ENCODE results near the gene PMPCA. TPM values are rescaled to one million over a fixed set of nuclear protein-coding genes. Genes with fewer than 3 reads are reported as not detected.

Gene PMPCA, protein sequence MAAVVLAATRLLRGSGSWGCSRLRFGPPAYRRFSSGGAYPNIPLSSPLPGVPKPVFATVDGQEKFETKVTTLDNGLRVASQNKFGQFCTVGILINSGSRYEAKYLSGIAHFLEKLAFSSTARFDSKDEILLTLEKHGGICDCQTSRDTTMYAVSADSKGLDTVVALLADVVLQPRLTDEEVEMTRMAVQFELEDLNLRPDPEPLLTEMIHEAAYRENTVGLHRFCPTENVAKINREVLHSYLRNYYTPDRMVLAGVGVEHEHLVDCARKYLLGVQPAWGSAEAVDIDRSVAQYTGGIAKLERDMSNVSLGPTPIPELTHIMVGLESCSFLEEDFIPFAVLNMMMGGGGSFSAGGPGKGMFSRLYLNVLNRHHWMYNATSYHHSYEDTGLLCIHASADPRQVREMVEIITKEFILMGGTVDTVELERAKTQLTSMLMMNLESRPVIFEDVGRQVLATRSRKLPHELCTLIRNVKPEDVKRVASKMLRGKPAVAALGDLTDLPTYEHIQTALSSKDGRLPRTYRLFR
- total RNA-seq: 15.1 TPM
- 43.7 TPM for polyA plus RNA-seq

DNA sequence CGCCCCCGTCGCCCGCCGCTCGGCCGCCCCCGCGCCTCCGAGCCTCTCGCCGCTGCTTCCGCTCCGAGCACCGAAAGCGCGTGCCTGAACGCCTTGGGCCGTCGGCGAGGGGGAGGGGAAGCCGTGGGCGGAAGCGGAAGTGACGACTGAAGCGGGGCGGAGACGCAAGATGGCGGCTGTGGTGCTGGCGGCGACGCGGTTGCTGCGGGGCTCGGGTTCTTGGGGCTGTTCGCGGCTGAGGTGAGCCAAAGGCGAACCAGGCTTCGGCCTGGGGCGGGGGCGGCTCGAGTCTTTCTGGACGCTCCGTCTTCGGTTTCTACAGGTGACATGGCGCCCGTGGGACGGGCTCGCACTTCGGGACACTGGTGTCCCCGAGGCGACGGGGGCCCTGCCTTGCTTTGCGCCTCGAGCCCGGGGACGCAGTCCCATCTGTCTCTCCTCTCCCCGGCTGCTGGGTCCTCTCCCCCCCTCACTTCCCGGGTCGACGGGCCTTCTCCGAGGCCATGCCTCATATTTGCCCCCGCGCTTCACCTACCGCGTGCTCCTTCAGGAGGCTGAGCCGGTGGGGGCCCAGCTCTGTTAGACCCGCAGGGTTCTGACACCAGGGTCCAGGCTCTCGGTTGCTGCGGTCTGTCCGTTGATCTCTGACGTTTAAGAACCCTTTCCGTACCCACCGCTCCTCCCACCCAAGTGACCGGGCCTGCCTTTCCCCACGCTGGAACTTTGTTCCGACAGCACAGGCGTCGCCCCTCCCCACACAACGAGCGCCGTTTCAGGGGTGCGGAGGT, at the start of gene PMPCA, which contains the start of gene ENTR1:
TSS of gene PMPCA (plus strand) at position 159 of the 788 bp plus-strand sequence. CDS start at position 170, 11 bp downstream.
TSS of gene ENTR1 (minus strand) at position 115 of the 788 bp plus-strand sequence. CDS start 217 bp downstream, outside the sequence.
- peak; percentile 73 for DNase-seq (ENCODE audit: extremely low spot score)
- under 1% methylated on average over 83 of the region's 83 CpGs for WGBS
- Histone ChIP-seq H3K4me1 (ENCODE audit: insufficient read depth) (no peaks in the 10 kb centered on the region), H3K36me3 (ENCODE audit: insufficient read depth) (peaks cover 4% of the 10 kb centered on the region), H3K27ac (ENCODE audit: low read depth) (peak within 1 kb of the TSS; percentile 92), H3K4me3 (ENCODE audit: low read depth, low read length) (peak within 1 kb of the TSS; percentile 91)

DNA sequence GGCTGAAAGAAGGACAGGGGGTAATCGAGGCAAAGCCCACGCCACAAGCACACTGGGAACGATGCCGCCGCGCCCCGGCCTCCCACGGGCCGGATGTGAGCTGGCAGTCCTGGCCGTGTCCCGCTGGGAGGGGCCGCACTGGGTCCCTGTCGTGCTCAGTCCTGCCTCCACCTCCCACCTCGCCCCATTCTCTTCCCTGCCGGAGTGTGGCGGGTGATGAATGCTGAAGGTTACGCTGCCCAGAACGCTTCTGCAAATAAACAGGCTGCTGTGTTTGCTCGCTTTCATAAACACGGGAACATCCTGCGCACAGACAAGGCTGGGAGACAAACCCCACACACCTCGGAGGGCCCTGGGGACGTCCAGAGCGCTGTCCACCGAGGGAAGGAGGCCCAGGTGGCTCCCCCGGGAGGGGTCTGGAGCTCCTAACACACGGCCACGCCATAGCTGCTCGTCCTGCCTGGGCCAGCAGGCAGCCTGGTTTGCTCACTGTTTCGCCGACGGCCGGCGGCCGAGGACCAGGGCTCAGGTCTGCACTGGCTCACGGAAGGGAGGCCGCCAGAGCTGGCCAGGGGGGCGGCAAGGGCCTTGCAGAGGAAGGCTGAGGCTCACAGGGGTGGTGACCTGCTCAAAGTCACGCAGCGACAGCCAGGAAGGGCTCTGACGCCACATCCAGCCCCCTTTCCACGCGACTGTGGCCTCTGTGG, 49.3 kb upstream of the PMPCA start:
- H3K36me3 ChIP-seq (ENCODE audit: insufficient read depth): no peaks in the 10 kb centered on the region
- no peak overlapping the region for H3K4me3 ChIP-seq (ENCODE audit: low read depth, low read length)
- no peak for DNase-seq (ENCODE audit: extremely low spot score)
- no peaks in the 10 kb centered on the region for H3K4me1 ChIP-seq (ENCODE audit: insufficient read depth)
- WGBS: 53% methylated on average over 43 of the region's 43 CpGs
- peak overlapping the region; percentile 2 for H3K27ac ChIP-seq (ENCODE audit: low read depth)

DNA sequence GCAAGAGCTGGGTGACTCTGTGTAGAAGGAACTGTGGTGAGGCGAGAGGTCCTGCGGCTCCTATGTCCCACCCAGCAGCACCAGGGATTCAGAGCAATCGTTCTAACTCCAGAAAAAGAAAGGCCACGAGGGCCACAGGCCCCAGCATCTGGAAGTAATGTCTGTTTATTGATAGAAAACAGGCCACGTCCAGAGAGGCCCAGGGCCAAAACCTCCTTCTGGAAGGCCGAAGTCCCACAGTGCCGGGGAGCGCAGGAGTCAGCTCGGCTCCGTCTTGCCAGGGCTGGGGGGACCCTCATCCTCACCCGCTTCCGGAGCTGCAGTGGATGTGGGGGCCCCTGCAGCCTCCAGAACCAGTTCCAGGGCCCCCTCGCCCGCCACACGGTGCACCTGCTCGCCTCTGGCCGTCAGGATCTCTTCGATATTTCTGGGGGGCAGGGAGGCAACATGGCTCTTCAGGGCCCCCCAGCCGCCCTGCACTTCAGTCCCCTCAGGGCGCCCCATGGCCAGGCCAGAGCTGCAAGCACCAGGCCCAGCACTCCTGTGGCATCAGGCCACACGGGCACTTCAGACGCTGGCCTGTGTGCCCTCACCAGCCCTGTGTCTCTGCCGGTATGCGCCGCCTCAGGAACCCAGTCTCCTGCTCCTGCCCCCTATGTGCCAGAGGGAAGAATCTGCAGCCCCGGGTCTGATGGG, 48.6 kb upstream of the PMPCA start:
- no peaks in the 10 kb centered on the region for H3K4me1 ChIP-seq (ENCODE audit: insufficient read depth)
- no peaks in the 10 kb centered on the region for H3K36me3 ChIP-seq (ENCODE audit: insufficient read depth)
- no peak overlapping the region for H3K27ac ChIP-seq (ENCODE audit: low read depth)
- H3K4me3 ChIP-seq (ENCODE audit: low read depth, low read length): no peak overlapping the region
- WGBS: 62% methylated on average over 26 of the region's 26 CpGs
- no peak for DNase-seq (ENCODE audit: extremely low spot score)

DNA sequence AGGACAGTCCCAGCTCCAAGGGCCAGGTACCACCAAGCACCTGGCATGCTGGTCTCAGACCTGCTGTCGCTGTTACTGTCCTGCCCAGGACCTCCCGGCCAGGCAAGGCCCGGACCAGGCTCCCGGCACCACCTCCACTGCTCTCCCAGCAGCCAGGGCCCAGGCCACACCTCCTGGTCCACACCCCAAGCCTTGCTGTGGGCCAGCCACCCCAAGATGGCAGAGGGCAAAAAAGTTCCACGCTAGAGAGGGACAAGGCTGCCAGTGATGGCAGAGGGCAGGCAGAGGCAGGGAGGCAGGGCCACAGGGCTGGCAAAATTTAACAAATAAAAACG, 48.0 kb upstream of the PMPCA start:
- no peak for DNase-seq (ENCODE audit: extremely low spot score)
- H3K36me3 ChIP-seq (ENCODE audit: insufficient read depth): no peaks in the 10 kb centered on the region
- no peak overlapping the region for H3K27ac ChIP-seq (ENCODE audit: low read depth)
- no peaks in the 10 kb centered on the region for H3K4me1 ChIP-seq (ENCODE audit: insufficient read depth)
- 87% methylated on average over 6 of the region's 6 CpGs for WGBS
- H3K4me3 ChIP-seq (ENCODE audit: low read depth, low read length): no peak overlapping the region

DNA sequence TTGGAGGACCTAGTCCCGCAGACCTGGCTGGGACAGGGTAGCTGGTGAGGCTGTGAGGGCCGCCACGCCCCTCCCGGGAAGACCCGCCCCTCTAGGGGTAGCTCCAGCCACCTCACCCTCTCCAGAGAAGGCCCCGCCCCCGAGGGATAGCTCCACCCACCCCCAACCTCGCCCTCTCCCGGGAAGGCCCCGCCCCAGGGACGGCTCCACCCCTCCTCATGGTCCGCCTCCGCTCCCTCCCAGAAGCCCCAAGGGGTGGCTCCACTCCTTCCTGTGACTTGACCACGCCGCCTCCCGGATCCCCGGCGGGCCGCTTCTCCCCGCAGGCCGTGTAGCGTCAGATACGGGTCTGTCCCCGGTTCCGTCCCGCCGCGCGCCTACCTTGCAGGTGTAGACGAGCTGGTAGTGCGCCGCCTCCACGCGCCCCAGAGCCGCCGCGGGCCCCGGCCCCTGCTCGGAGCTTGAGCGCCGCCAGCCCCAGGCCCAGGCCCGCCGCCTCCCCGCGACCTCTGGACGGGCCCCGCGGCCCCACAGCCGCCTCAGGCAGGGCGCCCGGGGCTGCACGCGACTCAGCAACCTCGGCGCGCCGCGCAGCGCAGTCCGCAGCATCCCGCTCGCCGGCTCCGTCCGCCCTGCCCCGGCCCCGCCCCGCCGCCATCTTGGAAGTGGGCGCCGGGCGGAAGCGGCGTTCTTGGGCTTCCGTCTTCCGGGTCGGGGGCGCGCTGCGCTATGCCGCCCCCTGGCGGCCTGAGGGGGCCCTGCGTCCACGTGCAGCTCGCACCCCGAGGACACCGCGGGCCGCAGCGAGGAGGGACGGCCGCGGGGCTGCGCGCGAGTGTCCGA, 47.1 kb upstream of the PMPCA start, which contains the start of gene DNLZ:
TSS of gene DNLZ (minus strand) at position 639 of the 843 bp plus-strand sequence. CDS start at position 609, 30 bp downstream.
- Histone ChIP-seq H3K4me1 (ENCODE audit: insufficient read depth) (no peaks in the 10 kb centered on the region), H3K36me3 (ENCODE audit: insufficient read depth) (no peaks in the 10 kb centered on the region), H3K4me3 (ENCODE audit: low read depth, low read length) (peak within 1 kb of the TSS; percentile 80), H3K27ac (ENCODE audit: low read depth) (peak within 1 kb of the TSS; percentile 79)
- peak; percentile 77 for DNase-seq (ENCODE audit: extremely low spot score)
- WGBS: 1% methylated on average over 97 of the region's 97 CpGs

DNA sequence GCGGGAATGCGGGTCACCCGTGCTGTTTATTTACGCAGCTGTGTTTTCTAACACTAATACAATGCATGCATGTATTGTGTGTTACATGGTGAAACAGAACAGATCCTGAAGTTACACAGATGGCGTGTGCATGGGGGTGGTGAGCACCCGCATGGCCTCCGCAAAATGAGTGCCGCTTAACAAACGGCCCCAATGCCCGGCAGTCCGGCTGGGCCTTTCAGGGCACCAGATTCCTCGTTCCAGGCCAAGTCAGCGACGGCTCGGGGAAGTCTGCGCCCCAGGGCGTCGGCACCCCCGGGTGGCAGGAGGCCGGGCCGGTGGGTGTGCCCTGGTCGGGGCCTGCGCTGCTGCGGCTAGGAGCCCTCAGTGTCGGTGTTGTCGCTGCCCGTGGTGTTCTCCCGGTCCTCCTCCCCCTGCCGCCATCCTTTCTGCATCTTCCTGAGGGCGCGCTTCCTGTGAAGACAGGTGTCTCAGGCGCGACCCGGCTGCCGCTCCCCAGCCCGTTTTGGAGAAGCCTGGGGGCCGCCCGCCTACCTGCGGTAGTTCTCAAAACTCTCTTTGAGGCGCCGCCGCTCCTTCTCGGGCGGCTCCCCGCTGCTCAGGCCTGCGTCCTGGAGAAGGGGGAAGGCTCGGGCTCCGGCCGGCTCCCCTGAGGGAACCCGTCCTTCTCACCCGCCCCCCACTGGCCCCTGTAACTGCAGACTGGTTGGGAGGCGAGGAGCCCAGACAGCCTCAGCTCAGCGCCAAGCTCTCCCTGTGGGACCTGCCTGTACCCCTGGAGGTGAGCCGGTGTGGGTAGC, 46.3 kb upstream of the PMPCA start:
- Histone ChIP-seq H3K27ac (ENCODE audit: low read depth) (no peak overlapping the region), H3K4me3 (ENCODE audit: low read depth, low read length) (no peak overlapping the region), H3K36me3 (ENCODE audit: insufficient read depth) (no peaks in the 10 kb centered on the region), H3K4me1 (ENCODE audit: insufficient read depth) (no peaks in the 10 kb centered on the region)
- 30% methylated on average over 54 of the region's 54 CpGs for WGBS
- no peak for DNase-seq (ENCODE audit: extremely low spot score)

DNA sequence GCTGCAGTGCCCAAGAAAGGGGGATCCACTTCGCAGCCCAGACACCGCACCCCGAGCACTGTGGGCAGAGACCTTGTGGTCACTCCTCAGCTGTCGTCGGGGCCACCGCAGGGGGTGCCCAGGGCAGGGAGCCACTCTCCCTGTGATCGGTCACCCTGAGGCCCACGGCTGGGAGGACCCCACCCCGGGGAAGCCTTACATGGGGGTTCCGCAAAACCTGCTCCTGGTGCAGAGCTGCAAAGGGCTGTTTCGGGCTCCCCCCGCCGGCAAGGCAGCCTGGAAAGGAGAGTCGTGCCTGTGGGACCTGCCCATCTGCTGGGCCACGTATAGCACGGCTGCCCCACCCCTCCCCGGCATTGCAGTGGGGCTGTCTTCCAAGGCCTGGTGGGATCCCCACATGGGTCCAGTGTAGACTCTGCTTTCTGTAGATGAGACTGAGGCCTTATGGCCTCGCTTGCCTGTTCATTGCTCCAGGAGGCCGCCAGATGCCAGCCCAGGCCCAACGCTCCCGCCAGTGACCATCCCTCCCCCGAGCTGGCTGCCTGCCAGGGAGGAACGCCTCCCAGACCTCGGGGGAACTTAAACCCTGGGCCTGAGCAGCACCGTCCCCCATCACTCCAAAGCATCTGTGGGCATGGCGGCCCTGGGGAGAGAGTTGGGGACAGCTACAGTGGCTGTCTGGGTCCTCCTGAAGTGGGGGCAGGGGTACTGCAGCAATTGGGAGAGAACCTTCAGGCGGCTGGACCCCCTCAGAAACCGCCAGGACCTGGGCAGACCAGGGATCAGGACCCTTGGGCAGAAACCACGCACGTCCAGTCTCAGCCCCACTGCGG, 45.3 kb upstream of the PMPCA start:
- 68% methylated on average over 31 of the region's 31 CpGs for WGBS
- no peak overlapping the region for H3K27ac ChIP-seq (ENCODE audit: low read depth)
- no peaks in the 10 kb centered on the region for H3K36me3 ChIP-seq (ENCODE audit: insufficient read depth)
- no peak overlapping the region for H3K4me3 ChIP-seq (ENCODE audit: low read depth, low read length)
- no peaks in the 10 kb centered on the region for H3K4me1 ChIP-seq (ENCODE audit: insufficient read depth)
- no peak for DNase-seq (ENCODE audit: extremely low spot score)

DNA sequence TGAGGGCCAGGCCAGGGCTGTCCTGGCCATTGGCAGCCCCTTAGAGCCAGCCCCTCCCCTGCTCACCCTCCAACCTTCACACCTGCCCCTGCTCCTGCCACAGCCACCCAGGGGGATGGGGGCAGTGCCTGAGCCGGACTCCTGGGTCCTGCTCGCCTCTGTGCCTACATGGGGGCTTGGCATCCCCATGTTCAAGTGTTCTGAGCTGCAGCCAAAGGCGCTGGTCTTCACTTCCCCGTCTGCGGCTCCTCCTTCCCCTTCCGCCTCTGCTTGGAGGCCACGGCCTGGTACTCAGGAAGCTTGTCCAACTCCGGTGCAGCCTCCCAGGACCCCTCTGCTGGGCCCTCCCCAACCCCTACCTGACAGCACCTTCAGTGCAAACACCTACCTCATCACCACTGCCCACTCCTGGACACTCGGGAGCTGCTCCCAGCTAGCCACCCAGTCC, 44.7 kb upstream of the PMPCA start:
- H3K4me1 ChIP-seq (ENCODE audit: insufficient read depth): no peaks in the 10 kb centered on the region
- no peak overlapping the region for H3K27ac ChIP-seq (ENCODE audit: low read depth)
- 64% methylated on average over 9 of the region's 9 CpGs for WGBS
- H3K36me3 ChIP-seq (ENCODE audit: insufficient read depth): no peaks in the 10 kb centered on the region
- DNase-seq (ENCODE audit: extremely low spot score): no peak
- H3K4me3 ChIP-seq (ENCODE audit: low read depth, low read length): no peak overlapping the region

DNA sequence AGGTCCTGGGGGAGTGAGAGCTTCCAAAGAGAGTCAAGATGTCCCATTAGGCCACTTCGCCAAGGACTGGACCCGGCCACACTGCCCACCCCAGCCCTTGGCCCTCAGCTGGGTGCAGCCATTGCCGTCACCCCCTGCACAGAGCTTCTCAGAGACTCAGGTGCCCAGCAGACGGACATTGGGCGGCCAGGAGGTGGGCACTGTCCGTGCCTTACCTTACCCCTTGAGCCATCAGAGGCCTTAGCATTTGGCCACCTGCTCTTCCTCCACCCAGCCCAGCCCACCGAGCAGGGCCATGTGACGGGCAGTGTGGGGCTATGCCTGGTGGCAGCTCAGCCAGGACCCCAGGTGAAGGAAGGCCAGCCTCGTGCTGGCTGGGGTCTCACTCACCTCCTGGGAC, 43.6 kb upstream of the PMPCA start:
- 91% methylated on average over 9 of the region's 9 CpGs for WGBS
- Histone ChIP-seq H3K27ac (ENCODE audit: low read depth) (no peak overlapping the region), H3K4me1 (ENCODE audit: insufficient read depth) (no peaks in the 10 kb centered on the region), H3K4me3 (ENCODE audit: low read depth, low read length) (no peak overlapping the region), H3K36me3 (ENCODE audit: insufficient read depth) (no peaks in the 10 kb centered on the region)
- no peak for DNase-seq (ENCODE audit: extremely low spot score)

DNA sequence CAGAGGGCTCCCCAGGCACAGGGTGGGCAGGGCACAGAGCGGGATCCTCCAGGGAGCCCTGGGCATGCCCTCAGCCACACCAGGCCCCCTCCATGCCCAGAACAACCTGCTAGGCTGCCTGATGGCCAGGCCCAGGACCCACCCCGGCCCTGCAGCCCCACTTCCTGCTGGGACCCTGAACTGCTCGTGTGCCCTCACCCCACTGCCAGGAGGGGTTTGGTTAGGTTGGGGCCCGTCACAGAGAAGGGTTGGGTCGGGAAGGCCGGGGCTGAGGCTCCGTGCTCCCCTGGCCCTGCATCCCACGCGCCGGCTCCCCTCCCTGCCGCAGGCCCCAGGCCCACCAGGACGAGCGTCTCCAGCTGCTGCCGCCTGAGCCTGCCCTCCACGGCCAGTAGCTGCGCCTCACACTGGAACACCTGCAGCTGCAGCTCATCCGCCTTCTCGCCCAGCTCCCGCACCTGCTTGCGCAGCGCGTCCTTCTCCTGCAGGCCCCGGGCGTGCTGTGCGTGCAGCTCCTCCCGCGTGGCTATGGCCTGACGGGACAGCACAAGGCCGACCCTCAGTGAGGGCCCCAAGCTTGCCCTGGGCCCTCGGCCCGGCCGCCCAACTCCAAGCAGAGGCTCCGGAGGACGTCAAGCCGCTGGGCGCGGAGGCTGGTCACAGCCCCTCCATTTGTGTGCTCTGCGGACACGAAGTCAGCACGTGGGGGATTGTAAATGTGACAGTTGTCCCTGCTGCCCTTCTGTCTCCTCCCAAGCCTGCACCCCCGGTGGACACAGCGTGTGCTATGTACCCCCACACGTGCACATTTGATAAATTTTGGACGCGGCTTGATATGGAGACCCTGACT, 42.9 kb upstream of the PMPCA start:
- no peaks in the 10 kb centered on the region for H3K4me1 ChIP-seq (ENCODE audit: insufficient read depth)
- H3K27ac ChIP-seq (ENCODE audit: low read depth): no peak overlapping the region
- WGBS: 83% methylated on average over 45 of the region's 45 CpGs
- DNase-seq (ENCODE audit: extremely low spot score): no peak
- no peaks in the 10 kb centered on the region for H3K36me3 ChIP-seq (ENCODE audit: insufficient read depth)
- no peak overlapping the region for H3K4me3 ChIP-seq (ENCODE audit: low read depth, low read length)
